Skin of body (tissue), 2 donors: ENCODE results near the gene CABLES1. TPM values are rescaled to one million over a fixed set of nuclear protein-coding genes. Genes with fewer than 3 reads are reported as not detected.
"Not testable (repeated sequence)": the region's sequence is repeated elsewhere in the genome, so short reads cannot be mapped to it uniquely, and the experiment has no call there.

Experiments
- DNase-seq: peaks from one replicate; lab custom pipeline; 2025; lab: John Stamatoyannopoulos, UW
- total RNA-seq: library from RNA; depleted of rRNA; stranded (reverse); fragments of >200 nt; gene quantifications from one replicate; pipeline ENCODE4 v1.2.3, GENCODE V29; 2014

Gene CABLES1
- total RNA-seq, 1 donor from 2014 or later: 26.6 TPM

GRCh38 chr18:23238651-23239349 lies 103.5 kb downstream of the CABLES1 start:
- no peak for DNase-seq

GRCh38 chr18:23239350-23239692 lies 104.0 kb downstream of the CABLES1 start:
- DNase-seq: no peak

GRCh38 chr18:23239885-23240608 lies 104.8 kb downstream of the CABLES1 start:
- no peak for DNase-seq

- no peak for DNase-seq
These were observed 105.3 kb downstream of the CABLES1 start for GRCh38 chr18:23240609-23240930.

GRCh38 chr18:23241833-23242496 lies 106.7 kb downstream of the CABLES1 start:
- DNase-seq: not testable (repeated sequence)

- no peak for DNase-seq
These were observed 107.9 kb downstream of the CABLES1 start for GRCh38 chr18:23243178-23243577.

- no peak for DNase-seq
These were observed 108.5 kb downstream of the CABLES1 start for GRCh38 chr18:23243816-23244215.

- no peak for DNase-seq
These were observed 109.1 kb downstream of the CABLES1 start for GRCh38 chr18:23244401-23244800.

- DNase-seq: no peak
These were observed 110.2 kb downstream of the CABLES1 start for GRCh38 chr18:23245461-23245860.

- DNase-seq: no peak
These were observed 112.0 kb downstream of the CABLES1 start for GRCh38 chr18:23247331-23247730.

- no peak for DNase-seq
These were observed 112.6 kb downstream of the CABLES1 start for GRCh38 chr18:23247896-23248295.

- no peak for DNase-seq
These were observed 113.5 kb downstream of the CABLES1 start for GRCh38 chr18:23248826-23249225.

- DNase-seq: no peak
These were observed 114.1 kb downstream of the CABLES1 start for GRCh38 chr18:23249348-23249747.

GRCh38 chr18:23250893-23251656 lies 115.8 kb downstream of the CABLES1 start:
- no peak for DNase-seq

- DNase-seq: no peak
These were observed 118.3 kb downstream of the CABLES1 start for GRCh38 chr18:23253630-23254029.

GRCh38 chr18:23257137-23257536 lies 121.9 kb downstream of the CABLES1 start:
- no peak for DNase-seq

- DNase-seq: no peak
These were observed 122.6 kb downstream of the CABLES1 start for GRCh38 chr18:23257686-23258565.

GRCh38 chr18:23258566-23259469 lies 123.5 kb downstream of the CABLES1 start:
- no peak for DNase-seq

GRCh38 chr18:23259701-23260681 lies 124.7 kb downstream of the CABLES1 start:
- peak; percentile 45 for DNase-seq
